ENCODE measurements around the gene UBR3.
"Not testable (repeated sequence)": the region's sequence is repeated elsewhere in the genome, so short reads cannot be mapped to it uniquely, and the experiment has no call there.

DNA sequence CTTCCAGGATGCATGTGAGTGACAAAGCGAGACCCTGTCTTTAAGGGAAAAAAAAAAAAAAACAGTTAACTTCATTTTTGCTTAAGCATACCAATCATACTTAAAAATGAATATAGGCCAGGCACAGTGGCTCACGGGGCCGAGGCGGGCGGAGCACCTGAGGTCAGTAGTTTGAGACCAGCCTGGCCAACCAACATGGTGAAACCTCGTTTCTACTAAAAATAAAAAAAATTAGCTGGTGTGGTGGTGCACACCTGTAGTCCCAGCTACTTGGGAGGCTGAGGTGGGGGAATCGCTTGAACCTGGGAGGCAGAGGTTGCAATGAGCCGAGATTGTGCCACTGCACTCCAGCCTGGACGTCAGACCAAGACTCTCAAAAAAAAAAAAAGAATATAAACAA lies 44.1 kb downstream of the UBR3 start:
- TF ChIP-seq, protein P1, sequence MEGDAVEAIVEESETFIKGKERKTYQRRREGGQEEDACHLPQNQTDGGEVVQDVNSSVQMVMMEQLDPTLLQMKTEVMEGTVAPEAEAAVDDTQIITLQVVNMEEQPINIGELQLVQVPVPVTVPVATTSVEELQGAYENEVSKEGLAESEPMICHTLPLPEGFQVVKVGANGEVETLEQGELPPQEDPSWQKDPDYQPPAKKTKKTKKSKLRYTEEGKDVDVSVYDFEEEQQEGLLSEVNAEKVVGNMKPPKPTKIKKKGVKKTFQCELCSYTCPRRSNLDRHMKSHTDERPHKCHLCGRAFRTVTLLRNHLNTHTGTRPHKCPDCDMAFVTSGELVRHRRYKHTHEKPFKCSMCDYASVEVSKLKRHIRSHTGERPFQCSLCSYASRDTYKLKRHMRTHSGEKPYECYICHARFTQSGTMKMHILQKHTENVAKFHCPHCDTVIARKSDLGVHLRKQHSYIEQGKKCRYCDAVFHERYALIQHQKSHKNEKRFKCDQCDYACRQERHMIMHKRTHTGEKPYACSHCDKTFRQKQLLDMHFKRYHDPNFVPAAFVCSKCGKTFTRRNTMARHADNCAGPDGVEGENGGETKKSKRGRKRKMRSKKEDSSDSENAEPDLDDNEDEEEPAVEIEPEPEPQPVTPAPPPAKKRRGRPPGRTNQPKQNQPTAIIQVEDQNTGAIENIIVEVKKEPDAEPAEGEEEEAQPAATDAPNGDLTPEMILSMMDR (IDR thresholded peaks at IDR 0.05): not testable (repeated sequence)
- TF ChIP-seq POLR2A, POLR2AphosphoS5, EP300 (IDR thresholded peaks at IDR 0.05): not testable (repeated sequence)
